HG03097 (cell line): ENCODE data around the gene WNK1.
"Not testable (repeated sequence)": the region's sequence is repeated elsewhere in the genome, so short reads cannot be mapped to it uniquely, and the experiment has no call there.

Source experiments
- ATAC-seq: cut with Tn5 transposase; IDR thresholded peaks from one replicate; pipeline ENCODE4 v1.9.1; 2021; ENCODE audit not compliant: unreplicated experiment, low FRiP score

Gene WNK1

GRCh38 chr12:740921-741320, 11.5 kb upstream of the WNK1 start:
- no peak for ATAC-seq

GRCh38 chr12:749751-750270, 2.6 kb upstream of the WNK1 start:
- no peak for ATAC-seq

GRCh38 chr12:750366-751191, 1.8 kb upstream of the WNK1 start:
- ATAC-seq = no peak

GRCh38 chr12:751192-751998, 984 bp upstream of the WNK1 start:
- peak; percentile 44 for ATAC-seq

GRCh38 chr12:752695-753610, 574 bp downstream of the WNK1 start:
- ATAC-seq = peak; percentile 31

GRCh38 chr12:753611-754472, 1.5 kb downstream of the WNK1 start:
- no peak for ATAC-seq

GRCh38 chr12:754473-754820, 2.1 kb downstream of the WNK1 start:
- no peak for ATAC-seq

GRCh38 chr12:754851-755562, 2.6 kb downstream of the WNK1 start:
- ATAC-seq = no peak

GRCh38 chr12:759628-760027, 7.2 kb downstream of the WNK1 start:
- no peak for ATAC-seq

GRCh38 chr12:761256-761655, 8.9 kb downstream of the WNK1 start:
- ATAC-seq = no peak

GRCh38 chr12:765840-766239, 13.5 kb downstream of the WNK1 start:
- ATAC-seq = no peak

- no peak for ATAC-seq
These were observed 16.1 kb downstream of the WNK1 start for GRCh38 chr12:768434-768833.

GRCh38 chr12:770479-770878, 18.1 kb downstream of the WNK1 start:
- ATAC-seq = no peak

GRCh38 chr12:772056-772697, 19.8 kb downstream of the WNK1 start:
- ATAC-seq = no peak

GRCh38 chr12:774051-774614, 21.8 kb downstream of the WNK1 start:
- ATAC-seq = no peak

GRCh38 chr12:775973-776771, 23.8 kb downstream of the WNK1 start:
- ATAC-seq = not testable (repeated sequence)

- ATAC-seq = not testable (repeated sequence)
These were observed 24.5 kb downstream of the WNK1 start for GRCh38 chr12:776772-777373.
